Measurements from ENCODE around the gene FLNA.

- TF ChIP-seq, protein P1, sequence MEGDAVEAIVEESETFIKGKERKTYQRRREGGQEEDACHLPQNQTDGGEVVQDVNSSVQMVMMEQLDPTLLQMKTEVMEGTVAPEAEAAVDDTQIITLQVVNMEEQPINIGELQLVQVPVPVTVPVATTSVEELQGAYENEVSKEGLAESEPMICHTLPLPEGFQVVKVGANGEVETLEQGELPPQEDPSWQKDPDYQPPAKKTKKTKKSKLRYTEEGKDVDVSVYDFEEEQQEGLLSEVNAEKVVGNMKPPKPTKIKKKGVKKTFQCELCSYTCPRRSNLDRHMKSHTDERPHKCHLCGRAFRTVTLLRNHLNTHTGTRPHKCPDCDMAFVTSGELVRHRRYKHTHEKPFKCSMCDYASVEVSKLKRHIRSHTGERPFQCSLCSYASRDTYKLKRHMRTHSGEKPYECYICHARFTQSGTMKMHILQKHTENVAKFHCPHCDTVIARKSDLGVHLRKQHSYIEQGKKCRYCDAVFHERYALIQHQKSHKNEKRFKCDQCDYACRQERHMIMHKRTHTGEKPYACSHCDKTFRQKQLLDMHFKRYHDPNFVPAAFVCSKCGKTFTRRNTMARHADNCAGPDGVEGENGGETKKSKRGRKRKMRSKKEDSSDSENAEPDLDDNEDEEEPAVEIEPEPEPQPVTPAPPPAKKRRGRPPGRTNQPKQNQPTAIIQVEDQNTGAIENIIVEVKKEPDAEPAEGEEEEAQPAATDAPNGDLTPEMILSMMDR (IDR thresholded peaks at IDR 0.05; ENCODE audit: poor library complexity), result no peak
- TF ChIP-seq EZH2 (IDR thresholded peaks at IDR 0.05; ENCODE audit: borderline replicate concordance), result no peak
Measured at GRCh38 chrX:154305541-154306205, 68.8 kb downstream of the FLNA start.

Data from hepatocyte (in vitro differentiated cells).